GM19395 (cell line): ENCODE results near the gene ADISSP.

ENCODE experiments used
- ATAC-seq: cut with Tn5 transposase; IDR thresholded peaks from one replicate; pipeline ENCODE4 v1.9.1; 2021; ENCODE audit warnings: mild to moderate bottlenecking, moderate library complexity; ENCODE audit not compliant: unreplicated experiment

ADISSP gene

GRCh38 chr20:3755814-3756480 is 11.6 kb downstream of the ADISSP start:
- no peak for ATAC-seq

- no peak for ATAC-seq
These were observed 12.3 kb downstream of the ADISSP start for GRCh38 chr20:3755269-3755668.

DNA sequence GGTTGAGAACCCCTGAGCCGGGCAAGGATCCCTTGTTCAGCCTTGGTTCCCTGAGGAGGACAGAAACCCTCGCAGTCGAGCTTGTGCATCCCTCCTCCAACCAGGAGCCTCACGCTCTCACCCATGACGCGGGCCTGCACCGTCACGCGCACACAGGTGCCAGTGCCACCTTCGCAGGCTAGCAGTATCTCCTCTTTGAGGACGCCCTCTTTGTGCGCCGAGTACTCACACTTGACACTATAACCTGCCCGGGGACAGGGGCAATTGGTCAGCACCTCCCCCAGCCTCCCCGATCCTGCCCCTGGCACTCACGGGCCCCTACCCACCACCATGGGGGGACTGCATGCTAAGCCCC is 13.3 kb downstream of the ADISSP start:
- ATAC-seq = no peak

- ATAC-seq = no peak
These were observed 13.9 kb downstream of the ADISSP start for GRCh38 chr20:3753501-3754275.

- ATAC-seq = no peak
These were observed 14.5 kb downstream of the ADISSP start for GRCh38 chr20:3753098-3753497.

DNA sequence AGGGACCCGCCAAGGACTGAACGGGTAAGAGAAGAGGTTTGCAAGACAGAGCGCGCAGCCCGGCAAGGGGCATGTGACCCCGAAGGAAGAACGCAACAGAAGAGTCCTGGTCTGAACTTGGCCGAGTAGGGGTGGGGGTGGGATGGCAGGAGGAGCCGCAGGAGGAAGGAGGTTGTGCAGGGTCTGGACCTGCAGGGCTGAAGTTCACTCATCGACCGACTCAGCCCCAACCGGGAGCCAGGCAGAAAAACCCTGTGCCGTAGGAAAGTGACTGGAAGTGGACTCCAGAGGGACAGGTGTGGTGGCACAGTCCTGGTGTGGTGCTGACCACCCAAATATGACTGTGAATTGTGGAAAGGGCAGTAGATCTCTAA is 15.2 kb downstream of the ADISSP start:
- no peak for ATAC-seq

DNA sequence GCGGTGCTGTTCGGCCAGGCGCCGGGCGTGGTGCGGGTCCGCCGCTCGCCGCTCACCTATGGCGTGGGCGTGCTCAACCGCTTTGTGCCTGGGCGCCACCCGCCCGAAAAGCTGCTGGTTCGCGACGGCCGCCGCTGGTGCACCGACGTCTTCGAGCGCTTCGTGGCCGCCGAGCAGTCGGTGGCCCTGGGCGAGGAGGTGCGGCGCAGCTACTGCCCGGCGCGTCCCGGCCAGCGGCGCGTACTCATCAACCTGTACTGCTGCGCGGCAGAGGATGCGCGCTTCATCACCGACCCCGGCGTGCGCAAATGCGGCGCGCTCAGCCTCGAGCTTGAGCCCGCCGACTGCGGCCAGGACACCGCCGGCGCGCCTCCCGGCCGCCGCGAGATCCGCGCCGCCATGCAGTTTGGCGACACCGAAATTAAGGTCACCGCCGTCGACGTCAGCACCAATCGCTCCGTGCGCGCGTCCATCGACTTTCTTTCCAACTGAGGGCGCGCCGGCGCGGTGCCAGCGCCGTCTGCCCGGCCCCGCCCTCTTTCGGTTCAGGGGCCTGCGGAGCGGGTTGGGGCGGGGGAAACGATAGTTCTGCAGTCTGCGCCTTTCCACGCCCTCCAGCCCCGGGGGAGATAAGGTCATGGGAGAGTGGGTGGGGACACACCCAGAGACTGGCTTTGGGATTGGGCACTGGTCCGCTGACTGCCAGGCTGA is 15.7 kb downstream of the ADISSP start:
- no peak for ATAC-seq

DNA sequence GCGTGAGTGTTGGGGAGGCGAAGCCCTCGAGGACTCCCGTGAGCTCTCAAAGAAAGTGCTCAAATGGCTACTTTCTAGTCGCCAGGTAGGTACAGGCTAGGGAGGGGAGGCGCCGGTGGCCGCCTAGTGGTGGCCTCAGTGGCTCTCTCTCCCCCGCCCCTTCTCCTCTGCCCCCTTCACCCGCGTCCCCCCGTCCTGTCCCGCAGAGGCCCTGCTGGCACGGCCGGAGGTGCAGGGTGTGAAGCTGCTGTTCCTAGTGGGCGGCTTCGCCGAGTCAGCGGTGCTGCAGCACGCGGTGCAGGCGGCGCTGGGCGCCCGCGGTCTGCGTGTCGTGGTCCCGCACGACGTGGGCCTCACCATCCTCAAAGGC is 16.3 kb downstream of the ADISSP start:
- no peak for ATAC-seq

- ATAC-seq = no peak
These were observed 17.6 kb downstream of the ADISSP start for GRCh38 chr20:3749689-3750531.

GRCh38 chr20:3749087-3749688 is 18.4 kb downstream of the ADISSP start:
- ATAC-seq = no peak

GRCh38 chr20:3748073-3748472 is 19.5 kb downstream of the ADISSP start:
- ATAC-seq = no peak

GRCh38 chr20:3747471-3747870 is 20.1 kb downstream of the ADISSP start:
- ATAC-seq = no peak

- ATAC-seq = no peak
These were observed 21.8 kb downstream of the ADISSP start for GRCh38 chr20:3745686-3746173.

- ATAC-seq = no peak
These were observed 22.5 kb downstream of the ADISSP start for GRCh38 chr20:3744806-3745685.

GRCh38 chr20:3744037-3744436 is 23.5 kb downstream of the ADISSP start:
- no peak for ATAC-seq

GRCh38 chr20:3743251-3743650 is 24.3 kb downstream of the ADISSP start:
- ATAC-seq = no peak

DNA sequence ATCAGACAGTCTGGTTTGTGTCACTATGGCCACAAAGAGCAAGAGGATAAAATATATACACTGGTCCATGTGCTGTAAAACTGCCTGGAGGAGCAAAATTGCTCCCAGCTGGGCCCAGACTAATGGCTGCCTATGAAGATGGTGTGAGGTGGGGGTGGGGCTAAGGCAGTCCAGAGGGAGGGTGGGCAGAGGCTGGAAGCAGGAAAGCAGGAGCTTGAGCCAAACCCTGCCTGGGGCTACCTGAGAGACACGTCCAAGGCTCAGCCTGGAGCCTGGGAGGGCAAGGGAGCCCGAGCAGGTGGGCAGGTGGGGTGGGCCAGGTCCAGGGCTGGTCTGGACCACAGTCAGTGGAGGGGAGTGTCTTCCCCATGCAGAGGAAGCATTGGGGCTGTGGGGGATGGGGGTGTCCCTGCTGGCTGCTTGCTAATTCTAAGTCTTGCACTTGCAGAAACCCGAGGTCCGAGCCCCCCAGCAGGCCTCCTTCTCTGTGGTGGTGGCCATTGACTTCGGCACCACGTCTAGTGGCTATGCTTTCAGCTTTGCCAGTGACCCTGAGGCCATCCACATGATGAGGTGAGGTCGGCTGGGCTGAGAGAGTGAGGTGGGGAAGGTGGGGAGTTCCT is 25.6 kb downstream of the ADISSP start:
- no peak for ATAC-seq

DNA sequence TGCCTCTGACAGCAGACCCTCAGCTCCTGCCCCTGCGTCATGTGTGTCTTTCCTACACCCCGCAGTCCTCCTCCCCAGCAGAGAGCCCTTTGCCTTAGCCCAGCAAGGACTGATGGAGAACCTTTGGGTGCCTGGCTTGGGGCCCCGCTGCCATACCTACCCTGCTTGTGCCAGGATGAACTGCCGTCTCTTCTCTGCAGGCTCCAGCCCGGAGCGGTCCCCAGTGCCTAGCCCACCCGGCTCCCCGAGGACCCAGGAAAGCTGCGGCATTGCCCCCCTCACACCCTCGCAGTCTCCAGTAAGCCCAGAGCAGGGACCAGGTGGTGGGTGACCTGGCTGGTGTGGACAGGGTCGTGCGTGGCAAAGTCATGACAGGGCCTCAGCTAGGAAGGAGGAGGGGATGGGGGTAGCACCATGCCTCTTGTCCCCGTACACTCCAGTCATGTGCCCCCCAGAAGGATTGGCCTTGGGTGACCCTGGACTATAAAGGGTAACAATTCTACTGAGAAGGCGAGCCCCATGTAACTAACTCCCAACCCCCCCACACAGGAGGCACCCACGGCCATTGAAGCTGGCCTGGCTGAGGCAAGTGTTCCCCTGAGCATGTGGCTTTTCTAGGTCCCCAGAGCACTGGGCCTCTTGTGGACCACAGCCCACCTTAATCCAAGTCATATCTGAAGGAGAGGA is 26.8 kb downstream of the ADISSP start:
- no peak for ATAC-seq
